Fibroblast of pulmonary artery (primary cell): ENCODE data around the gene GABRB2.

Experiments used
- DNase-seq: peaks from one replicate; pipeline ENCODE4 v3.0.0-alpha.2; 2010; ENCODE audit warnings: low read depth
- H3K4me3 ChIP-seq: replicated peaks from 2 replicates; pipeline ENCODE4 v1.5.1; 2011; ENCODE audit warnings: low read depth, mild to moderate bottlenecking, control low read depth, low read length, moderate library complexity
- TF ChIP-seq, protein P1 (sequence below): IDR thresholded peaks from 2 replicates; pipeline ENCODE4 v1.5.1; 2011; ENCODE audit warnings: mild to moderate bottlenecking, control low read depth, low read length, inconsistent platforms; ENCODE audit errors: missing control alignments

GABRB2 gene

GRCh38 chr5:161431963-161432362 is 114.6 kb downstream of the GABRB2 start:
- TF ChIP-seq, protein P1, sequence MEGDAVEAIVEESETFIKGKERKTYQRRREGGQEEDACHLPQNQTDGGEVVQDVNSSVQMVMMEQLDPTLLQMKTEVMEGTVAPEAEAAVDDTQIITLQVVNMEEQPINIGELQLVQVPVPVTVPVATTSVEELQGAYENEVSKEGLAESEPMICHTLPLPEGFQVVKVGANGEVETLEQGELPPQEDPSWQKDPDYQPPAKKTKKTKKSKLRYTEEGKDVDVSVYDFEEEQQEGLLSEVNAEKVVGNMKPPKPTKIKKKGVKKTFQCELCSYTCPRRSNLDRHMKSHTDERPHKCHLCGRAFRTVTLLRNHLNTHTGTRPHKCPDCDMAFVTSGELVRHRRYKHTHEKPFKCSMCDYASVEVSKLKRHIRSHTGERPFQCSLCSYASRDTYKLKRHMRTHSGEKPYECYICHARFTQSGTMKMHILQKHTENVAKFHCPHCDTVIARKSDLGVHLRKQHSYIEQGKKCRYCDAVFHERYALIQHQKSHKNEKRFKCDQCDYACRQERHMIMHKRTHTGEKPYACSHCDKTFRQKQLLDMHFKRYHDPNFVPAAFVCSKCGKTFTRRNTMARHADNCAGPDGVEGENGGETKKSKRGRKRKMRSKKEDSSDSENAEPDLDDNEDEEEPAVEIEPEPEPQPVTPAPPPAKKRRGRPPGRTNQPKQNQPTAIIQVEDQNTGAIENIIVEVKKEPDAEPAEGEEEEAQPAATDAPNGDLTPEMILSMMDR: no peak
- no peak overlapping the region for H3K4me3 ChIP-seq
- no peak for DNase-seq

DNA sequence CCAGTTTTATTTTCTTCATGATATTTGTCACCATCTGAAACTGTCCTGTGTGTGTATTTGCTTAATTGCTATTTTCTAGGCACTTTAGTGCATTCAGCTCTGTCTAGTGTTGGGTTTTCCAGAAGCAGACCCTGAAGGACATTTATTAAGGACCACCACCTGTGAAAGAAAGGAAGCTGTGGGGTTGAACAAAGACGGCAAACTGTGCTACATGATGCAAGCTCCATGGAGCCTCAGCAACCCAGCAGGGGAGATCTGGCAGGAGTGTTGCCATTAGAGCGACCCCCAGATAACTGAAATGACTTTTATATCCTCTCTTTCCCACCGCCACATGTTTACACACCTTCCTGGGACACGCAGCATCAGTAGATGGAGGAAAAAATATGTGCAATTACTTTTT is 125.5 kb downstream of the GABRB2 start:
- TF ChIP-seq, protein P1: no peak
- no peak for DNase-seq
- H3K4me3 ChIP-seq: no peak overlapping the region

DNA sequence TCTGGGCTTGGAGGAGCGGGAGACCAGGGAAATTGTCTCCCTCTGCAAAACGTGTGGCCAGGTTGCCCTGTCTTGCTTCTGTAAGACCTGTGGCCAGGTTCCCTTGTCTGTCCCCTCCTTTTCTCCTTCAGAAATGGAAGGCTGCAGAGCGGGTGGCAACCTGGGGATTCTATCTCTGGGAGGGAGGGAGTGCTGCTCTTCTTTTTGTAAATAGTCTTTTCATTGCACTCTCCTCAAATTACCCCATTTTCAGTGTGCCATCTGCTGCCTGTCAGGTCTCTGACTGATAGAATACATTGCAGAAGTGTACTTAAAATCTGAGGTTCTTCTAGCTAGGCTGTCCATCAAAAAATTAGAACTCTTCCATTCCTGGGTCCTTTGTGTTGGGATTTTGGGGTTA is 126.0 kb downstream of the GABRB2 start:
- TF ChIP-seq, protein P1: no peak
- no peak for DNase-seq

DNA sequence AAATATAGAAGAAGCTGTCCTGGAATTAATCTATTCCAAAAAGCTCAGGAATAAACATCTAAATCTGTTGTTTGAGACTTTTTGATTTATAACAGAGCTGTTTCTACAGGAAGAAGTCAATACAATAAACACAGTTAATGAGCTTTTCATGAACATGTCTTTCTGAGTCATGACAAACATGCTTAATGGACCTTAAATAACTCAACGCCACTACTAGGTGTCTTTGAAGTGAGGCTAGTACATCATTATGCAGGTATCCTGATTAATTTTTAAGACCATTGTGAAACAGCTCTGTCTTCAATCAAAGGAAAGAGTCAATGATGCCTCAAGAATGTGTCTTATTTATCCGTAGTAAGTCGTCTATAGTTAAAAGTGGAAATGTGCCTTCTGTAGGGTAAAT is 131.6 kb downstream of the GABRB2 start:
- TF ChIP-seq, protein P1: no peak
- DNase-seq: no peak

More for the DNA sequence above, 126.0 kb downstream of the GABRB2 start:
- no peak overlapping the region for H3K4me3 ChIP-seq

GRCh38 chr5:161414037-161414436 is 132.5 kb downstream of the GABRB2 start:
- TF ChIP-seq, protein P1: no peak
- H3K4me3 ChIP-seq: no peak overlapping the region
- DNase-seq: no peak

More for the DNA sequence above, 131.6 kb downstream of the GABRB2 start:
- H3K4me3 ChIP-seq: no peak overlapping the region

DNA sequence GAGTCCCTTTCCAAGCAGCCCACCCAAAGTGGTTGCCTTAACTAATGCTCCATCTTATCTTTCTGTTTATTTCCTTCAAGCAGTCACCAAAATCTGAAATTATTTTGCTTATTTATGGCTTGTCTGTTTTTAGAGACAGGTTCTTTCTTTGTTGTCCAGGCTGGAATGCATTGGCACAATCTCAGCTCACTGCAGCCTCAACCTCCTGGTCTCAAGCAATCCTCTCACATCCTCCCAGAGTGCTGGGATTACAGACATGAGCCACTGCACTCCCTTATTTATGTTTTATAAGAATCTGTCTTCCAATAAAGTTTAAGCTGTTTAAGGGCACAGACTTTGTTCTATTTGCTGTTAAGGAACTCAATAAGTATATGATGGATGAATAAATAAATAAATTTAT is 133.7 kb downstream of the GABRB2 start:
- DNase-seq: no peak
- no peak overlapping the region for H3K4me3 ChIP-seq
- TF ChIP-seq, protein P1: no peak

- H3K4me3 ChIP-seq: no peak overlapping the region
- TF ChIP-seq, protein P1: no peak
- DNase-seq: no peak
These were observed 135.4 kb downstream of the GABRB2 start for GRCh38 chr5:161411156-161411555.
